ELR (cell line): ENCODE results near the gene DNAJC30.
"Not testable (repeated sequence)": the region's sequence is repeated elsewhere in the genome, so short reads cannot be mapped to it uniquely, and the experiment has no call there.

Source experiments
- DNase-seq: peaks from one replicate; pipeline ENCODE4 v3.0.0-alpha.2; 2015; ENCODE audit warnings: low read depth

Gene DNAJC30

GRCh38 chr7:73680501-73680900 lies 2.8 kb downstream of the DNAJC30 start:
- no peak for DNase-seq

- no peak for DNase-seq
These were observed 3.5 kb downstream of the DNAJC30 start for GRCh38 chr7:73679709-73680108.

- DNase-seq = no peak
These were observed 4.4 kb downstream of the DNAJC30 start for GRCh38 chr7:73678862-73679261.

- DNase-seq = not testable (repeated sequence)
These were observed 7.2 kb downstream of the DNAJC30 start for GRCh38 chr7:73676062-73676461.

- no peak for DNase-seq
These were observed 8.7 kb downstream of the DNAJC30 start for GRCh38 chr7:73674468-73675124.

GRCh38 chr7:73671857-73672445 lies 11.3 kb downstream of the DNAJC30 start:
- no peak for DNase-seq

GRCh38 chr7:73671322-73671661 lies 12.0 kb downstream of the DNAJC30 start:
- no peak for DNase-seq

GRCh38 chr7:73669858-73670385 lies 13.3 kb downstream of the DNAJC30 start:
- no peak for DNase-seq

GRCh38 chr7:73669288-73669701 lies 14.0 kb downstream of the DNAJC30 start:
- no peak for DNase-seq

- DNase-seq = no peak
These were observed 14.4 kb downstream of the DNAJC30 start for GRCh38 chr7:73668886-73669230.

GRCh38 chr7:73668103-73668885 lies 15.0 kb downstream of the DNAJC30 start:
- DNase-seq = peak; percentile 18

- peak; percentile 89 for DNase-seq
These were observed 15.7 kb downstream of the DNAJC30 start, which contains the start of gene VPS37D for GRCh38 chr7:73667344-73668102. TSS of gene VPS37D (plus strand) at chr7:73667831. CDS start at chr7:73667959, 128 bp downstream.

GRCh38 chr7:73663033-73663432 lies 20.2 kb downstream of the DNAJC30 start:
- no peak for DNase-seq

GRCh38 chr7:73660594-73660993 lies 22.7 kb downstream of the DNAJC30 start:
- DNase-seq = not testable (repeated sequence)

- no peak for DNase-seq
These were observed 23.3 kb downstream of the DNAJC30 start for GRCh38 chr7:73659983-73660382.

GRCh38 chr7:73655309-73655708 lies 27.9 kb downstream of the DNAJC30 start:
- not testable (repeated sequence) for DNase-seq

GRCh38 chr7:73652541-73652949 lies 30.7 kb downstream of the DNAJC30 start:
- DNase-seq = no peak

GRCh38 chr7:73650524-73650923 lies 32.7 kb downstream of the DNAJC30 start:
- DNase-seq = no peak

- DNase-seq = no peak
These were observed 33.7 kb downstream of the DNAJC30 start for GRCh38 chr7:73649576-73649975.

- DNase-seq = no peak
These were observed 34.5 kb downstream of the DNAJC30 start for GRCh38 chr7:73648593-73649332.
